Small intestine (tissue), 7 donors: ENCODE data around the gene HPSE2. TPM values are rescaled to one million over a fixed set of nuclear protein-coding genes. Genes with fewer than 3 reads are reported as not detected.

Experiments
- DNase-seq, 2 donors: peaks; one replicate each; pipeline versions ENCODE4 v3.0.0 to v3.0.0-alpha.2; 2013
- FAIRE-seq: peaks from 2 replicates; lab custom pipeline; 2012; peaks lifted over from hg19 to GRCh38; lab: Jason Lieb, UNC
- H3K27ac ChIP-seq, 3 donors: one replicate each; pipeline ENCODE4 v1.5.1; 2013; ENCODE audit warnings: low read length in 2 of 3, mild to moderate bottlenecking in 2 of 3, control low read depth in 1 of 3, inconsistent platforms in 1 of 3, low read depth in 1 of 3, moderate library complexity in 1 of 3
- H3K27me3 ChIP-seq, 3 donors: one replicate each; pipeline ENCODE4 v1.6.1; 2013; ENCODE audit warnings: low read length in 3 of 3, inconsistent platforms in 1 of 3; ENCODE audit not compliant: control insufficient read depth in 3 of 3, insufficient read depth in 3 of 3
- H3K36me3 ChIP-seq, 3 donors: one replicate each; pipeline ENCODE4 v1.6.1; 2013; ENCODE audit warnings: low read length in 3 of 3, inconsistent platforms in 1 of 3, low read depth in 1 of 3, mild to moderate bottlenecking in 1 of 3, moderate library complexity in 1 of 3; ENCODE audit not compliant: control insufficient read depth in 3 of 3, insufficient read depth in 2 of 3
- H3K4me1 ChIP-seq, 3 donors: one replicate each; pipeline ENCODE4 v1.6.1; 2013; ENCODE audit warnings: low read length in 2 of 3, inconsistent platforms in 1 of 3, low read depth in 1 of 3, mild to moderate bottlenecking in 1 of 3, moderate library complexity in 1 of 3; ENCODE audit not compliant: control insufficient read depth in 3 of 3, insufficient read depth in 2 of 3
- H3K4me3 ChIP-seq, 3 donors: one replicate each; pipeline ENCODE4 v1.5.1; 2013; ENCODE audit warnings: low read length in 3 of 3, control low read depth in 1 of 3, inconsistent platforms in 1 of 3, low read depth in 1 of 3, mild to moderate bottlenecking in 1 of 3, moderate library complexity in 1 of 3
- H3K9me3 ChIP-seq, 2 donors: one replicate each; pipeline ENCODE4 v1.6.1; 2013; ENCODE audit warnings: low read depth in 1 of 2, low read length in 1 of 2; ENCODE audit not compliant: control insufficient read depth in 2 of 2, insufficient read depth in 1 of 2
- WGBS, 3 donors: extraction: QIAGEN DNeasy Blood & Tissue Kit; methylation state at CpG; one replicate each; pipeline ENCODE4 v1.1.7; 2013; 5-methylcytosine and 5-hydroxymethylcytosine counted together
- polyA plus RNA-seq, 4 donors: library from polyadenylated mRNA; stranded (reverse) in 3 of 4; unstranded in 1 of 4; fragments of 200-250 nt in 3 of 4; fragments of 120-200 nt in 1 of 4; gene quantifications; one replicate each; pipeline versions ENCODE4 v1.2.1 to v1.2.3, GENCODE V29; 2013
- donor health status: healthy with polysubstance abuse.
- donor health status: control.
- donor health status: control.
- donor health status: Bipolar disorder and iron deficiency.
- donor health status: healthy.

The HPSE2 gene
- polyA plus RNA-seq, 4 donors = 0.22 to 9.4 (median 1.2) TPM

GRCh38 chr10:98617906-98618520, 617.6 kb downstream of the HPSE2 start:
- H3K4me3 ChIP-seq = no peak overlapping the region
- no peaks in the 10 kb centered on the region for H3K27me3 ChIP-seq
- H3K36me3 ChIP-seq = no peaks in the 10 kb centered on the region
- no peaks in the 10 kb centered on the region for H3K4me1 ChIP-seq
- FAIRE-seq = no peak
- H3K27ac ChIP-seq = no peak overlapping the region
- 65 to 76% (median 71%) methylated on average over 6 of the region's 6 CpGs for whole genome bisulfite sequencing, 3 donors
- no peak for DNase-seq
- no peaks in the 10 kb centered on the region for H3K9me3 ChIP-seq

DNA sequence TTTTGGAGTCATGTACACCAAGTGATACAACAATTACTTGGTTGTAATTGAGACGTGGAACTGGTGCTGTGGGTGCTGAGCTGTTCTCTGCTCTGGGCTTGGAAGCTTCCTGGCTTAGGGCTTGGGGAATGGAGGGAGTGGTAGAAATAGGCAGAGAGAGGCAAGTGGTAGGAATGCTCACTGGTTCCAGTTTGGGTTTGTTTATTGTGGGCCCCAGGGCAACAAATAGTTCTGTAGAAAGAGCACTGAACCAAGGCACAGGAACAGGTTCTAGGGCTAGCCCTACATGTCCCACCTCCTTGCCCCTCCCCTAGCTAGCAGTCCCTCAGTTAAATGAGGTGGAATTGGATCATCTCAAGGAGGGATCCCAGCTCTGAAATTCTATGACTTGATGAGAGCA, 622.2 kb downstream of the HPSE2 start:
- Histone ChIP-seq H3K4me1 (no peaks in the 10 kb centered on the region), H3K27me3 (peaks cover 0 to under 1% (median 0%) of the 10 kb centered on the region in 3 donors), H3K4me3 (no peak overlapping the region), H3K36me3 (no peaks in the 10 kb centered on the region), H3K9me3 (no peaks in the 10 kb centered on the region), H3K27ac (no peak overlapping the region)
- no peak for FAIRE-seq
- WGBS, 3 donors = 60 to 80% (median 71%) methylated on average over 1 of the region's 1 CpG
- DNase-seq = no peak

GRCh38 chr10:98611436-98611835, 624.2 kb downstream of the HPSE2 start:
- peaks cover 0 to 4% (median 0%) of the 10 kb centered on the region in 3 donors for H3K27me3 ChIP-seq
- H3K4me1 ChIP-seq = no peaks in the 10 kb centered on the region
- no peak overlapping the region for H3K27ac ChIP-seq
- H3K4me3 ChIP-seq = no peak overlapping the region
- WGBS, 3 donors = 44 to 60% (median 48%) methylated on average over 2 of the region's 2 CpGs
- no peaks in the 10 kb centered on the region for H3K9me3 ChIP-seq
- DNase-seq (no peak), FAIRE-seq (no peak)
- H3K36me3 ChIP-seq = no peaks in the 10 kb centered on the region

- Histone ChIP-seq H3K27ac (no peak overlapping the region), H3K36me3 (no peaks in the 10 kb centered on the region), H3K9me3 (no peaks in the 10 kb centered on the region), H3K4me1 (no peaks in the 10 kb centered on the region), H3K4me3 (no peak overlapping the region), H3K27me3 (peaks cover 0 to 4% (median 0%) of the 10 kb centered on the region in 3 donors)
- DNase-seq (no peak), FAIRE-seq (no peak)
- 62 to 77% (median 75%) methylated on average over 5 of the region's 5 CpGs for WGBS, 3 donors
Measured at GRCh38 chr10:98610836-98611235, 624.8 kb downstream of the HPSE2 start.

DNA sequence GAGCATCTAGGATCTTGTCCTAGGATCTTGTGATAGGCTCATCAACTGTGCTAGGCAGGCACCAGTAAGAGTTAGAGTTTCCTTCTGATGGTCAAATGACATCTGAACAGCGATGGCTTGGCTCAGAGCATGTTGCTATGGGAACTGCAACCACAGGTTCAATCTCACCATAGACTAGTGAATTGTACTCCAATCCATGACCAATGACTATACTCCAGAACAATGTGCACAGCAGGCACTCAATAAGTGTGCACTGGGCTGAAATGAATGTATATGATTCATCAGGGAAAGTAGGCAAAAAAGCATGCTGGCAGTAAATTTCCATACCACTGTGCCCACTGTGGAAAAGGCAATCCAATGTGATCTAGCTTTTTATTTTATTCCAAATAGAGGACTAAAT, 625.4 kb downstream of the HPSE2 start:
- no peak for FAIRE-seq
- no peak for DNase-seq
- Histone ChIP-seq H3K27me3 (peaks cover 0 to 4% (median 3%) of the 10 kb centered on the region in 3 donors), H3K27ac (no peak overlapping the region), H3K4me3 (no peak overlapping the region), H3K9me3 (no peaks in the 10 kb centered on the region), H3K36me3 (no peaks in the 10 kb centered on the region), H3K4me1 (no peaks in the 10 kb centered on the region)
- 79 to 91% (median 83%) methylated on average over 1 of the region's 1 CpG for WGBS, 3 donors

DNA sequence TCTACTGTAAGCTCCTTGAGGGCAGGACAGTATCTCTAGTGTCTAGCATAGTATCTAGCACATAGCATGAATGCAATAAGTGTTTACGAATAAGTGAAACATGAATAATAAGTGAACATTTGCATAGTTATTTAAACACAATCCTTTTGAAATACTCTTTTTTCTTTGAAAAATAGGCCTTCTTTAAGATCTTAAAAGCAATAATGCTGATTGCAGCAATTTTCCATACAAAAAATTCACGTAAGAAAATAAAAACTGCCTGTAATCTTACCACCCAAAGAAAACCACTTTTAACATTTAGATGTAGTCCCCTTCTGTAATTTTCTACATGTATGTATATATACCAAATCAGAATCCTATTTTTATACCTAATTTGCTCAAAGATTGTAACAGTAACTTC, 626.4 kb downstream of the HPSE2 start:
- WGBS, 3 donors = 92 to 94% (median 93%) methylated on average over 2 of the region's 2 CpGs
- DNase-seq (no peak), FAIRE-seq (no peak)
- no peak overlapping the region for H3K4me3 ChIP-seq
- H3K36me3 ChIP-seq = no peaks in the 10 kb centered on the region
- no peaks in the 10 kb centered on the region for H3K9me3 ChIP-seq
- no peaks in the 10 kb centered on the region for H3K4me1 ChIP-seq
- H3K27ac ChIP-seq = no peak overlapping the region
- peaks cover 0 to 4% (median 3%) of the 10 kb centered on the region in 3 donors for H3K27me3 ChIP-seq

- Histone ChIP-seq H3K27me3 (peaks cover 0 to 4% (median 3%) of the 10 kb centered on the region in 3 donors), H3K4me3 (no peak overlapping the region), H3K9me3 (no peaks in the 10 kb centered on the region), H3K36me3 (no peaks in the 10 kb centered on the region), H3K27ac (no peak overlapping the region), H3K4me1 (no peaks in the 10 kb centered on the region)
- DNase-seq = no peak
- WGBS, 3 donors = 32 to 47% (median 42%) methylated on average over 5 of the region's 5 CpGs
- FAIRE-seq = no peak
Measured at GRCh38 chr10:98608411-98608810, 627.2 kb downstream of the HPSE2 start.

- H3K4me3 ChIP-seq = no peak overlapping the region
- no peaks in the 10 kb centered on the region for H3K36me3 ChIP-seq
- no peak overlapping the region for H3K27ac ChIP-seq
- DNase-seq = no peak
- H3K4me1 ChIP-seq = no peaks in the 10 kb centered on the region
- FAIRE-seq = no peak
- peaks cover 0 to 8% of the 10 kb centered on the region in 2 donors for H3K9me3 ChIP-seq
- H3K27me3 ChIP-seq = peaks cover 0 to 3% (median 0%) of the 10 kb centered on the region in 3 donors
Measured at GRCh38 chr10:98602224-98602623, 633.4 kb downstream of the HPSE2 start.
